Activated T-cell treated with anti-CD3 and anti-CD28 coated beads for 24 hours (primary cell): ENCODE measurements around the gene RNF8.
A peak's percentile ranks its signal among the peaks of the same experiment; 100 is the strongest.
"Not testable (repeated sequence)": the region's sequence is repeated elsewhere in the genome, so short reads cannot be mapped to it uniquely, and the experiment has no call there.

Source experiments
- DNase-seq: peaks from one replicate; pipeline ENCODE4 v3.0.0-alpha.2; 2020; ENCODE audit warnings: low read depth

RNF8 gene

GRCh38 chr6:37321516-37322415 is 32.0 kb upstream of the RNF8 start:
- DNase-seq: no peak

- no peak for DNase-seq
Measured at GRCh38 chr6:37323580-37323979, 30.2 kb upstream of the RNF8 start.

- DNase-seq: peak; percentile 26
Measured at GRCh38 chr6:37324131-37325033, 29.4 kb upstream of the RNF8 start.

- DNase-seq: not testable (repeated sequence)
Measured at GRCh38 chr6:37330345-37330744, 23.4 kb upstream of the RNF8 start.

GRCh38 chr6:37331047-37331446 is 22.7 kb upstream of the RNF8 start:
- DNase-seq: no peak

- no peak for DNase-seq
Measured at GRCh38 chr6:37332894-37333293, 20.9 kb upstream of the RNF8 start.

- no peak for DNase-seq
Measured at GRCh38 chr6:37334047-37334446, 19.7 kb upstream of the RNF8 start.

- DNase-seq: not testable (repeated sequence)
Measured at GRCh38 chr6:37338317-37338716, 15.5 kb upstream of the RNF8 start.

GRCh38 chr6:37338745-37339255 is 15.0 kb upstream of the RNF8 start:
- no peak for DNase-seq

GRCh38 chr6:37339741-37340638 is 13.8 kb upstream of the RNF8 start:
- no peak for DNase-seq

GRCh38 chr6:37340639-37340943 is 13.2 kb upstream of the RNF8 start:
- no peak for DNase-seq

GRCh38 chr6:37343248-37343647 is 10.5 kb upstream of the RNF8 start:
- no peak for DNase-seq

- DNase-seq: no peak
Measured at GRCh38 chr6:37344308-37344707, 9.5 kb upstream of the RNF8 start.

GRCh38 chr6:37345804-37346203 is 8.0 kb upstream of the RNF8 start:
- DNase-seq: not testable (repeated sequence)

- no peak for DNase-seq
Measured at GRCh38 chr6:37347177-37347576, 6.6 kb upstream of the RNF8 start.

- no peak for DNase-seq
Measured at GRCh38 chr6:37347670-37348111, 6.1 kb upstream of the RNF8 start.

- DNase-seq: no peak
Measured at GRCh38 chr6:37351027-37351426, 2.8 kb upstream of the RNF8 start.

GRCh38 chr6:37352384-37352783 is 1.4 kb upstream of the RNF8 start:
- no peak for DNase-seq

GRCh38 chr6:37354526-37355384 is 972 bp downstream of the RNF8 start:
- no peak for DNase-seq

- DNase-seq: no peak
Measured at GRCh38 chr6:37357288-37357687, 3.5 kb downstream of the RNF8 start.

- no peak for DNase-seq
Measured at GRCh38 chr6:37357860-37358259, 4.1 kb downstream of the RNF8 start.
